ENCODE measurements around the gene PXMP2.

The PXMP2 gene

GRCh38 chr12:132728502-132728901 is 41.1 kb downstream of the PXMP2 start:
- DNase-seq (ENCODE audit: low read depth) = no peak
- H3K4me3 ChIP-seq (ENCODE audit: low read depth, low read length) = no peak overlapping the region
- no peak for TF ChIP-seq MAX (IDR thresholded peaks at IDR 0.05; ENCODE audit: low read depth, low read length)
- TF ChIP-seq MYC (IDR thresholded peaks at IDR 0.05; ENCODE audit: low read depth, low read length) = no peak
- no peak for TF ChIP-seq CTCF (IDR thresholded peaks at IDR 0.05; ENCODE audit: low read depth, low read length)
- no peak for TF ChIP-seq POLR2A (IDR thresholded peaks at IDR 0.05; ENCODE audit: extremely low read depth, insufficient read length)

GRCh38 chr12:132729541-132730320 is 42.3 kb downstream of the PXMP2 start:
- TF ChIP-seq MYC (IDR thresholded peaks at IDR 0.05; ENCODE audit: low read depth, low read length) (no peak), CTCF (IDR thresholded peaks at IDR 0.05; ENCODE audit: low read depth, low read length) (no peak), MAX (IDR thresholded peaks at IDR 0.05; ENCODE audit: low read depth, low read length) (no peak), POLR2A (IDR thresholded peaks at IDR 0.05; ENCODE audit: extremely low read depth, insufficient read length) (no peak)
- no peak overlapping the region for H3K4me3 ChIP-seq (ENCODE audit: low read depth, low read length)

GRCh38 chr12:132730353-132730752 is 43.0 kb downstream of the PXMP2 start:
- TF ChIP-seq POLR2A (IDR thresholded peaks at IDR 0.05; ENCODE audit: extremely low read depth, insufficient read length) (no peak), CTCF (IDR thresholded peaks at IDR 0.05; ENCODE audit: low read depth, low read length) (no peak), MYC (IDR thresholded peaks at IDR 0.05; ENCODE audit: low read depth, low read length) (no peak), MAX (IDR thresholded peaks at IDR 0.05; ENCODE audit: low read depth, low read length) (no peak)
- H3K4me3 ChIP-seq (ENCODE audit: low read depth, low read length) = no peak overlapping the region
- DNase-seq (ENCODE audit: low read depth) = no peak

More at GRCh38 chr12:132729541-132730320, 42.3 kb downstream of the PXMP2 start:
- peak; percentile 48 for DNase-seq (ENCODE audit: low read depth)

GRCh38 chr12:132731574-132731973 is 44.2 kb downstream of the PXMP2 start:
- H3K4me3 ChIP-seq (ENCODE audit: low read depth, low read length) = no peak overlapping the region
- DNase-seq (ENCODE audit: low read depth) = no peak
- TF ChIP-seq CTCF (IDR thresholded peaks at IDR 0.05; ENCODE audit: low read depth, low read length) = no peak
- TF ChIP-seq MYC (IDR thresholded peaks at IDR 0.05; ENCODE audit: low read depth, low read length) = no peak
- no peak for TF ChIP-seq POLR2A (IDR thresholded peaks at IDR 0.05; ENCODE audit: extremely low read depth, insufficient read length)
- no peak for TF ChIP-seq MAX (IDR thresholded peaks at IDR 0.05; ENCODE audit: low read depth, low read length)

GRCh38 chr12:132734206-132734605 is 46.8 kb downstream of the PXMP2 start:
- TF ChIP-seq POLR2A (IDR thresholded peaks at IDR 0.05; ENCODE audit: extremely low read depth, insufficient read length) (no peak), MAX (IDR thresholded peaks at IDR 0.05; ENCODE audit: low read depth, low read length) (no peak), CTCF (IDR thresholded peaks at IDR 0.05; ENCODE audit: low read depth, low read length) (no peak), MYC (IDR thresholded peaks at IDR 0.05; ENCODE audit: low read depth, low read length) (no peak)
- DNase-seq (ENCODE audit: low read depth) = no peak
- H3K4me3 ChIP-seq (ENCODE audit: low read depth, low read length) = no peak overlapping the region

All from NB4 (cell line).